OCI-LY1 (cell line): ENCODE results near the gene NFIB.

Experiments
- H2AFZ ChIP-seq: fragments of 200-600 bp; sonication (generic), shearing (Covaris generic); 2 replicates; pipeline ENCODE4 v1.6.0; 2014; ENCODE audit warnings: antibody characterized with exemption, mild to moderate bottlenecking, low read length
- H3F3A ChIP-seq: fragments of 200-600 bp; sonication (generic), shearing (Covaris generic); 2 replicates; pipeline ENCODE4 v1.6.0; 2014; ENCODE audit warnings: mild to moderate bottlenecking, antibody characterized with exemption, low read length, moderate library complexity; ENCODE audit not compliant: insufficient read depth
- H3K27ac ChIP-seq: fragments of 200-600 bp; sonication (generic); 2 replicates; pipeline ENCODE4 v1.5.1; 2014; ENCODE audit warnings: low read length, mixed run types, mild to moderate bottlenecking, low read depth; ENCODE audit not compliant: poor library complexity, severe bottlenecking
- H3K27me3 ChIP-seq: fragments of 200-600 bp; sonication (generic); 2 replicates; pipeline ENCODE4 v1.6.0; 2014; ENCODE audit warnings: antibody characterized with exemption, mild to moderate bottlenecking, low read length, moderate library complexity; ENCODE audit not compliant: insufficient read depth
- H3K36me3 ChIP-seq: fragments of 200-600 bp; sonication (generic); 2 replicates; pipeline ENCODE4 v1.6.1; 2014; ENCODE audit warnings: mild to moderate bottlenecking, antibody characterized with exemption, low read length, moderate library complexity, mixed read lengths; ENCODE audit not compliant: insufficient read depth
- H3K4me1 ChIP-seq: fragments of 200-600 bp; sonication (generic); 2 replicates; pipeline ENCODE4 v1.5.1; 2014; ENCODE audit warnings: mild to moderate bottlenecking, low read length, moderate library complexity; ENCODE audit not compliant: insufficient read depth, severe bottlenecking
- H3K4me2 ChIP-seq: fragments of 200-600 bp; sonication (generic), shearing (Covaris generic); 2 replicates; pipeline ENCODE4 v1.6.1; 2014; ENCODE audit warnings: low read length
- H3K4me3 ChIP-seq: fragments of 200-600 bp; sonication (generic); 2 replicates; pipeline ENCODE4 v1.5.1; 2014; ENCODE audit warnings: low read length, low read depth, mild to moderate bottlenecking, mixed read lengths; ENCODE audit not compliant: poor library complexity, severe bottlenecking
- H3K79me2 ChIP-seq: fragments of 200-600 bp; shearing (Covaris generic); 2 replicates; pipeline ENCODE4 v1.6.1; 2016; ENCODE audit warnings: mixed run types, low read length, mixed read lengths; ENCODE audit not compliant: insufficient read depth
- H3K9ac ChIP-seq: fragments of 200-600 bp; sonication (generic), shearing (Covaris generic); 2 replicates; pipeline ENCODE4 v1.6.1; 2014; ENCODE audit warnings: mild to moderate bottlenecking, low read length, mixed read lengths
- H3K9me2 ChIP-seq: fragments of 200-600 bp; sonication (generic), shearing (Covaris generic); 2 replicates; pipeline ENCODE4 v1.6.1; 2014; ENCODE audit warnings: low read depth, mild to moderate bottlenecking, low read length, mixed read lengths
- H3K9me3 ChIP-seq: fragments of 200-600 bp; shearing (Covaris generic); 2 replicates; pipeline ENCODE4 v1.6.1; 2014; ENCODE audit warnings: low read length, mixed read lengths
- H4K20me1 ChIP-seq: fragments of 200-600 bp; sonication (generic), shearing (Covaris generic); 2 replicates; pipeline ENCODE4 v1.6.0; 2016; ENCODE audit warnings: mild to moderate bottlenecking, low read length; ENCODE audit not compliant: insufficient read depth
- EZH2 ChIP-seq: fragments of 200-600 bp; sonication (generic), shearing (Covaris generic); IDR thresholded peaks from 2 replicates; pipeline ENCODE4 v1.8.0; 2017; ENCODE audit warnings: borderline replicate concordance, mixed run types, mild to moderate bottlenecking, antibody characterized with exemption, low read length, moderate library complexity, mixed read lengths
- TF ChIP-seq, protein P1 (sequence below): fragments of 200-600 bp; sonication (generic), shearing (Covaris generic); IDR thresholded peaks from 2 replicates; pipeline ENCODE4 v1.5.1; 2017; ENCODE audit warnings: mild to moderate bottlenecking, antibody characterized with exemption, low read length, moderate library complexity, mixed read lengths

NFIB gene

DNA sequence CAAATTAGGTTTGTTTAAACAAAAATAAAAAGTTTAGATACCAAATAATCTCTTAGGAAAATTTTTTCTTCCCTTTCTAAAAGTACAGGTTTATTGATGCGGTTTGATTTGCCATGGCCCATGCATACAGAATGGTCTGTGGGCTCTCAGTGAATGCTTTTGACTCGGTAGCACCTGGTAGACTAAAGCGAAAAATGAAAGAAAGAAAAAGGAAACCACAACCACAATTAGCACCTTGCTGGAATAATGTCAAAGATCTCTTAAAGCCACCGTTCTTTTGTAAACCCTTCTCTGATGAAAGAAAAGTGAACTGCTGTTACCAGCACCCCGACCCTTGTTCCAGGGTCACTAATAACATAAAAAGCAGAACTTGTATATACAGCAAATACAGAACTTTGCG lies 157.9 kb downstream of the NFIB start:
- TF ChIP-seq, protein P1, sequence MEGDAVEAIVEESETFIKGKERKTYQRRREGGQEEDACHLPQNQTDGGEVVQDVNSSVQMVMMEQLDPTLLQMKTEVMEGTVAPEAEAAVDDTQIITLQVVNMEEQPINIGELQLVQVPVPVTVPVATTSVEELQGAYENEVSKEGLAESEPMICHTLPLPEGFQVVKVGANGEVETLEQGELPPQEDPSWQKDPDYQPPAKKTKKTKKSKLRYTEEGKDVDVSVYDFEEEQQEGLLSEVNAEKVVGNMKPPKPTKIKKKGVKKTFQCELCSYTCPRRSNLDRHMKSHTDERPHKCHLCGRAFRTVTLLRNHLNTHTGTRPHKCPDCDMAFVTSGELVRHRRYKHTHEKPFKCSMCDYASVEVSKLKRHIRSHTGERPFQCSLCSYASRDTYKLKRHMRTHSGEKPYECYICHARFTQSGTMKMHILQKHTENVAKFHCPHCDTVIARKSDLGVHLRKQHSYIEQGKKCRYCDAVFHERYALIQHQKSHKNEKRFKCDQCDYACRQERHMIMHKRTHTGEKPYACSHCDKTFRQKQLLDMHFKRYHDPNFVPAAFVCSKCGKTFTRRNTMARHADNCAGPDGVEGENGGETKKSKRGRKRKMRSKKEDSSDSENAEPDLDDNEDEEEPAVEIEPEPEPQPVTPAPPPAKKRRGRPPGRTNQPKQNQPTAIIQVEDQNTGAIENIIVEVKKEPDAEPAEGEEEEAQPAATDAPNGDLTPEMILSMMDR, result no peak
- TF ChIP-seq EZH2, result no peak
- Histone ChIP-seq H3K36me3 (no peaks in the 10 kb centered on the region), H3K9me2 (no peaks in the 10 kb centered on the region), H3K4me1 (peaks cover 20% of the 10 kb centered on the region), H2AFZ (no peak overlapping the region), H3K79me2 (no peaks in the 10 kb centered on the region), H3K4me2 (peak overlapping the region; percentile 31), H3K27me3 (no peaks in the 10 kb centered on the region), H3K4me3 (no peak overlapping the region), H3K27ac (no peak overlapping the region), H3K9ac (no peak overlapping the region), H3K9me3 (no peaks in the 10 kb centered on the region), H4K20me1 (no peaks in the 10 kb centered on the region), H3F3A (no peaks in the 10 kb centered on the region)

DNA sequence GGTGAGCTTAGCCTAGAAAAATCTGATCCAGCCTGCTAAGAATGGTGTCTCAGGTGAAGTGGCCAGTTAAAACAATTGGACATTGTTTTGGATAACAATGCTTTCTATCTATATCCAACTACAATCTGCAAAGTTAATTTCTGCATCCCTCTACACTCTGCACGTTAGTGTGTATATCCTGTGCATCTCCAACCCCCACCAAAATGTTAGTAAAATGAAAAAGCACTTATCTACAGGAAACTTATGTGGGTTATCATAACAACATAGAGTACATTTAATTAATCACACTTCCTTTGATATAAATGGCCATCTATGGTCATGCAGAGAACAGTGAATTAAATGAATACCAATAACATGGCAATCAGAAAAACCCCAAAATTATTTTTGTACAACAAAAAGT lies 158.7 kb downstream of the NFIB start:
- Histone ChIP-seq H3K27me3 (no peaks in the 10 kb centered on the region), H3K79me2 (no peaks in the 10 kb centered on the region), H3K4me3 (no peak overlapping the region), H3K4me2 (no peak overlapping the region), H3K4me1 (peaks cover 20% of the 10 kb centered on the region), H3K9me2 (no peaks in the 10 kb centered on the region), H3K36me3 (no peaks in the 10 kb centered on the region), H3K9me3 (no peaks in the 10 kb centered on the region), H3F3A (no peaks in the 10 kb centered on the region), H3K27ac (no peak overlapping the region), H4K20me1 (no peaks in the 10 kb centered on the region), H3K9ac (no peak overlapping the region), H2AFZ (no peak overlapping the region)
- TF ChIP-seq, protein P1, result no peak
- TF ChIP-seq EZH2, result no peak

DNA sequence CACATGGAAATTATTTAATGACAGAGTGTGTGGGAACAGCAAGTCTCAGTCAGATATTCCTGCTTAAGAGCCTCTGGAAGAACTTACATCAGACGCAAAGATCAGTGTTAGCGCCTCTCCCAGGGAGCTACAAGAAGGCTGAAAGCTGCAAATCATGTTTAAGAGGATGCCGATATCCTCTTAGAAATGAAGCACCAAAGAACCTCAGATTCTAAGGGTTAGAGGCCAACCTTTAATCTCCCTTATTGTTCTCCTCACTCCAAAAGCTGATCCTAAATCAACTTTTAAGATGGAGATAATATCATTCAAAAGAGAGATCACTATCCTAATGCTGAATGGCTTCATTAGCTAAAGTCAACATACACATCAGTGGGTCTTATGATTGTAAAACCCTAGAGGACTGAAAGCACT lies 160.6 kb downstream of the NFIB start:
- Histone ChIP-seq H3F3A (no peaks in the 10 kb centered on the region), H3K4me3 (no peak overlapping the region), H3K9ac (no peak overlapping the region), H3K9me3 (no peaks in the 10 kb centered on the region), H3K27ac (no peak overlapping the region), H4K20me1 (no peaks in the 10 kb centered on the region), H3K4me2 (no peak overlapping the region), H3K36me3 (no peaks in the 10 kb centered on the region), H3K79me2 (no peaks in the 10 kb centered on the region), H2AFZ (no peak overlapping the region), H3K9me2 (no peaks in the 10 kb centered on the region), H3K27me3 (no peaks in the 10 kb centered on the region), H3K4me1 (peaks cover 20% of the 10 kb centered on the region)
- TF ChIP-seq, protein P1, result no peak
- no peak for TF ChIP-seq EZH2
